HepG2 (cell line): ENCODE data around the gene STARD13. TPM values are rescaled to one million over a fixed set of nuclear protein-coding genes. Genes with fewer than 3 reads are reported as not detected.

Experiments
- ATAC-seq: fragments of 200-7000 bp; cut with Tn5 transposase; 3 replicates; pipeline ENCODE4 v1.9.1; 2020; ENCODE audit warnings: mild to moderate bottlenecking, moderate library complexity
- BruUV-seq: library from RNA; stranded (reverse); fragments of 400-500 nt; replicated peaks from 2 replicates; lab custom pipeline; 2021; lab: Mats Ljungman, UMichigan
- CTCF ChIA-PET: fragments of 300-600 bp; formaldehyde crosslinking; extraction: SDS; loops from one replicate; lab custom pipeline; 2021; ENCODE audit warnings: low total read pairs, inconsistent platforms, low intra/inter-chr PET ratio; lab: Yijun Ruan, JAX
- POLR2A ChIA-PET: fragments of 350-600 bp; sonication (Branson Sonifier 250); formaldehyde crosslinking; loops from one replicate; lab custom pipeline; 2020; ENCODE audit warnings: antibody characterized with exemption, inconsistent platforms; lab: Yijun Ruan, JAX
- DNase-seq: peaks from one replicate; pipeline ENCODE4 v3.0.0-alpha.2; 2015; ENCODE audit warnings: low spot score
- FAIRE-seq: peaks from 3 replicates; lab custom pipeline; 2011; peaks lifted over from hg19 to GRCh38; lab: Jason Lieb, UNC
- H2AFZ ChIP-seq: one replicate; pipeline ENCODE4 v1.6.1; 2011; ENCODE audit warnings: low read length, inconsistent platforms
- H3K27ac ChIP-seq: fragments of 300-600 bp; 3 replicates; pipeline ENCODE4 v1.8.0; 2011; ENCODE audit warnings: mixed run types, mild to moderate bottlenecking, mixed read lengths, low read length, inconsistent platforms; ENCODE audit not compliant: insufficient read depth; ENCODE audit errors: extremely low read length
- H3K27me3 ChIP-seq, 2 experiments: fragments of 200-600 bp in 1 of 2; 2 replicates in 1 of 2; 3 replicates in 1 of 2; pipeline versions ENCODE4 v1.6.0 to v1.8.0; 2011; ENCODE audit warnings: low read length in 2 of 2, mild to moderate bottlenecking in 2 of 2, moderate library complexity in 2 of 2, inconsistent platforms in 1 of 2; ENCODE audit not compliant: insufficient read depth in 2 of 2, control insufficient read depth in 1 of 2
- H3K36me3 ChIP-seq, 2 experiments: fragments of 200-600 bp in 1 of 2; replicated peaks in 1 of 2; 2 replicates in 1 of 2; 3 replicates in 1 of 2; pipeline versions ENCODE4 v1.5.1 to v1.8.0; 2011; ENCODE audit warnings: low read length in 2 of 2, inconsistent platforms in 1 of 2; ENCODE audit not compliant: insufficient read depth in 2 of 2, control insufficient read depth in 1 of 2
- H3K4me1 ChIP-seq: 2 replicates; pipeline ENCODE4 v1.5.1; 2012; ENCODE audit warnings: low read length, inconsistent platforms; ENCODE audit not compliant: insufficient read depth
- H3K4me2 ChIP-seq: 2 replicates; pipeline ENCODE4 v1.6.0; 2011; ENCODE audit warnings: low read depth, low read length, inconsistent platforms
- H3K4me3 ChIP-seq, 3 experiments: fragments of 200-600 bp in 1 of 3; sonication (generic), shearing (Covaris generic) in 1 of 3; replicated peaks in 1 of 3; 2 replicates each; pipeline ENCODE4 v1.5.1; 2011 to 2016; ENCODE audit warnings: low read length in 3 of 3, inconsistent platforms in 2 of 3, low read depth in 2 of 3, mild to moderate bottlenecking in 2 of 3, control low read depth in 1 of 3, mixed read lengths in 1 of 3; ENCODE audit not compliant: insufficient read depth in 1 of 3
- H3K79me2 ChIP-seq: one replicate; pipeline ENCODE4 v1.6.1; 2011; ENCODE audit warnings: low read length, inconsistent platforms; ENCODE audit not compliant: insufficient read depth
- H3K9ac ChIP-seq: 2 replicates; pipeline ENCODE4 v1.6.0; 2011; ENCODE audit warnings: mild to moderate bottlenecking, low read depth, low read length, inconsistent platforms; ENCODE audit not compliant: insufficient read depth
- H3K9me3 ChIP-seq: 2 replicates; pipeline ENCODE4 v1.5.1; 2012; ENCODE audit warnings: mild to moderate bottlenecking, low read length
- H4K20me1 ChIP-seq: 2 replicates; pipeline ENCODE4 v1.6.0; 2011; ENCODE audit warnings: inconsistent platforms, mild to moderate bottlenecking, low read length, moderate library complexity; ENCODE audit not compliant: insufficient read depth
- AGO2 ChIP-seq: fragments of 200-400 bp; formaldehyde crosslinking; optimal IDR thresholded peaks from 2 replicates; pipeline ENCODE3; 2017; ENCODE audit warnings: mild to moderate bottlenecking, low read depth, low read length, moderate library complexity
- RARG ChIP-seq: sonication (generic); formaldehyde crosslinking; IDR thresholded peaks from 2 replicates; pipeline ENCODE4 v1.4.0; 2020; ENCODE audit warnings: low read depth, mild to moderate bottlenecking, missing genetic modification reagents
- SNAPC5 ChIP-seq: sonication (generic); formaldehyde crosslinking; IDR thresholded peaks from 2 replicates; pipeline ENCODE4 v1.8.1; 2023; ENCODE audit warnings: mild to moderate bottlenecking, missing genetic modification reagents, borderline replicate concordance
- SRSF1 ChIP-seq: fragments of 200-400 bp; formaldehyde crosslinking; optimal IDR thresholded peaks from 2 replicates; pipeline ENCODE3; 2017; ENCODE audit warnings: mild to moderate bottlenecking, low read depth, low read length, moderate library complexity
- ZBTB42 ChIP-seq: sonication (generic); formaldehyde crosslinking; IDR thresholded peaks from 2 replicates; pipeline ENCODE4 v1.5.0; 2020; ENCODE audit warnings: mild to moderate bottlenecking, missing genetic modification reagents
- ZNF552 ChIP-seq: sonication (generic); formaldehyde crosslinking; IDR thresholded peaks from 2 replicates; pipeline ENCODE4 v1.9.0; 2022; ENCODE audit warnings: missing genetic modification reagents, mild to moderate bottlenecking, borderline replicate concordance
- ZNF670 ChIP-seq: sonication (generic); formaldehyde crosslinking; IDR thresholded peaks from 2 replicates; pipeline ENCODE4 v1.8.0; 2022; ENCODE audit warnings: mild to moderate bottlenecking, missing genetic modification reagents, borderline replicate concordance
- ZSCAN21 ChIP-seq: sonication (generic); formaldehyde crosslinking; IDR thresholded peaks from 2 replicates; pipeline ENCODE4 v1.8.0; 2022; ENCODE audit warnings: mild to moderate bottlenecking, missing genetic modification reagents, moderate library complexity, borderline replicate concordance
- WGBS: methylation state at CpG from one replicate; pipeline ENCODE4 v1.1.6; 2017; ENCODE audit warnings: low lambda C conversion rate; 5-methylcytosine and 5-hydroxymethylcytosine counted together
- in situ Hi-C: cut with HindIII; loops from 2 replicates; pipeline ENCODE4 v1.10.0; 2017; ENCODE audit warnings: low pct_unique_long_range_greater_than_20kb; ENCODE audit not compliant: extremely low pct_ligation_motif_present
- intact Hi-C: fragments of 100-400 bp; cut with micrococcal nuclease; formaldehyde crosslinking; loops from one replicate; pipeline ENCODE4 v1.10.0; 2022; ENCODE audit not compliant: unreplicated experiment
- polyA plus RNA-seq, 8 experiments: library from polyadenylated mRNA; depleted of rRNA in 3 of 8; stranded (reverse) in 7 of 8; unstranded in 1 of 8; fragments of >200 nt; fragmentation: Illumina TruSeq in 4 of 8; extraction: Trizol in 4 of 8; gene quantifications; 2 replicates each; pipeline versions ENCODE4 v1.2.1 to v1.2.3, GENCODE V29; 2011 to 2016; ENCODE audit warnings: low read depth in 4 of 8, missing spikeins in 1 of 8, mixed read lengths in 1 of 8; ENCODE audit not compliant: insufficient read depth in 1 of 8
- total RNA-seq, 5 experiments: library from RNA; depleted of rRNA; stranded (reverse); fragments of >200 nt; fragmentation: Illumina TruSeq; extraction: Trizol; gene quantifications; 2 replicates each; pipeline ENCODE4 v1.2.3, GENCODE V29; 2016; ENCODE audit warnings: low read depth in 1 of 5

STARD13 gene
- total and polyA plus RNA-seq, 2 of the 13 experiments (the other 11 are each of a cell fraction or from before 2014, with no cell fraction given) = 12.8 to 14.3 TPM

GRCh38 chr13:33129886-33130285 is 155.7 kb downstream of the STARD13 start:
- H2AFZ ChIP-seq = no peak overlapping the region
- DNase-seq = no peak
- H3K4me2 ChIP-seq = no peak overlapping the region
- ChIA-PET CTCF (no interaction called here), POLR2A (no interaction called here)
- no peak overlapping the region for H3K27ac ChIP-seq
- H3K27me3 ChIP-seq = no peaks in the 10 kb centered on the region
- in situ Hi-C loops = no loop called here
- FAIRE-seq = no peak
- H3K36me3 ChIP-seq = peaks cover 4 to 40% of the 10 kb centered on the region in 2 experiments; a peak in 4 of 5 replicates
- BruUV-seq = no TSS peak
- no peak overlapping the region for H3K9ac ChIP-seq
- H3K9me3 ChIP-seq = no peaks in the 10 kb centered on the region
- intact Hi-C loops = loop anchor here (5.0 kb wide), 2 partner anchors 37 to 77 kb away; no protein-coding TSS in a partner anchor
- no peaks in the 10 kb centered on the region for H3K79me2 ChIP-seq
- no peaks in the 10 kb centered on the region for H4K20me1 ChIP-seq
- 95% methylated on average over 9 of the region's 20 CpGs for WGBS
- peaks cover 48% of the 10 kb centered on the region for H3K4me1 ChIP-seq
- no peak for ATAC-seq
- H3K4me3 ChIP-seq = no peak overlapping the region
- no peak for TF ChIP-seq SNAPC5 (CRISPR knock-in tag)
- TF ChIP-seq ZNF552 = no peak
- no peak for TF ChIP-seq SRSF1
- TF ChIP-seq AGO2 = peak; percentile 28
- no peak for TF ChIP-seq ZSCAN21 (CRISPR knock-in tag)
- no peak for TF ChIP-seq ZBTB42 (CRISPR knock-in tag)
- TF ChIP-seq ZNF670 (CRISPR knock-in tag) = no peak
- no peak for TF ChIP-seq RARG (CRISPR knock-in tag)
